A204.1 (cell line): Measurements from ENCODE around the gene LARP6.
A peak's percentile ranks its signal among the peaks of the same experiment; 100 is the strongest.
"Not testable (repeated sequence)": the region's sequence is repeated elsewhere in the genome, so short reads cannot be mapped to it uniquely, and the experiment has no call there.

ENCODE experiments used
- FAIRE-seq: peaks from 2 replicates; lab custom pipeline; 2012; peaks lifted over from hg19 to GRCh38; lab: Jason Lieb, UNC

The LARP6 gene

DNA sequence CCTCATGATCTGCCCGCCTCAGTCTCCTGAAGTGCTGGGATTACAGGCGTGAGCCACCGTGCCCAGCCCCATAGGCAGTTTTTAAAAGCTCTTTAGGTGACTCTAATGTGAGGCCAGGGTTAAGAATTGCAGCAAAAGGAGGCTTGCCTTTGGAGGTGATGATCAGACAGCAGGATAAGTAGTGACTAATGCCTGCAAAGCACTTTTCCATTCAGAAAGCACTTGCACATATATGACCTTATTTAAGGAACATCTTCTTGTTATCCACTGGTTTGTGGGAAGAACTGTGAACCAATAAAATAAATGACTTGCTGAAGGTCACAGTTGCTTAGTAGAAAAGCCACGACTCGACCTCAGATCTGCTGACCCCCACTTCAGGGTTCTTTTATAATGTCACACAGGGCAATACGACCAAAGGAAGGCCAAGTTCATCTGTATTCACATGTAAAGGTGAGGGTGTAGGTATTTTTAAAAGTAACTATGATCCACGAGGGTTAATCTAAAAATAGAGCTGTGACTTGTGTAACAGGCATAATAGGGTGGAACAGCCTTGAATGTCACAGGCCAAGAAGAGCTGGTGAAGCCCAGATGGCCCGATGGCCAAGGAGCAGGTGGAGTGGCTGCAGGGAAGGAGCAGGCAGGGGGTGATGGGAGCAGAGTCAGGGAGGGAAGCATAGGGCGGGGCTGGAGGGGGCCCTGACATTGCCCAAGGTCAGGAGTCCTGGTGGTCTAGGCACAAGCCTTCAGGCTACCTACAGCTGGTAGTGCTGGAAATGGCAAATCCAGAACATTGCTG lies 24.4 kb downstream of the LARP6 start:
- no peak for FAIRE-seq

- no peak for FAIRE-seq
These were observed 26.2 kb downstream of the LARP6 start for GRCh38 chr15:70827721-70828120.

- no peak for FAIRE-seq
These were observed 27.3 kb downstream of the LARP6 start for GRCh38 chr15:70826634-70827033.

GRCh38 chr15:70825841-70826240 lies 28.1 kb downstream of the LARP6 start:
- no peak for FAIRE-seq

DNA sequence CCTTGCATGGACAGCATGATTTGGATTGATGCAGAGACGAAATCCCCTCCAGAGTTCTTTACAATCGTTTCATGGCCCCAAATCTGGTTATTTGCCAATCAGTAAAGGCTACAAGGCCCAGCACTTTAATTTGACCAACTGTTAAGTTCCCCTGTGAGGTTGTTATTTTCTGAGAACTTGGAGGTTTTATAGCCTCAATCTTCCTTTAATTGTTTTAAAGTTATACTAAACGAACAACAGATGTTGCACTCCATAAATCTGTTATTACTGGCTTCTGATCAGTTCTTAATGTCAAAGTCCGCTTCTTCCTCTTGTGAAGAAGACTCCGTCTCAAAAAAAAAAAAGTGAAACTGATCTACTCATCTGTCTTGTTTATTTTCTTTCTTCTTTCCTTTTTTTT lies 30.8 kb downstream of the LARP6 start:
- FAIRE-seq = no peak

GRCh38 chr15:70820214-70820613 lies 33.7 kb downstream of the LARP6 start:
- FAIRE-seq = peak; percentile 48

GRCh38 chr15:70818580-70818979 lies 35.4 kb downstream of the LARP6 start:
- no peak for FAIRE-seq

DNA sequence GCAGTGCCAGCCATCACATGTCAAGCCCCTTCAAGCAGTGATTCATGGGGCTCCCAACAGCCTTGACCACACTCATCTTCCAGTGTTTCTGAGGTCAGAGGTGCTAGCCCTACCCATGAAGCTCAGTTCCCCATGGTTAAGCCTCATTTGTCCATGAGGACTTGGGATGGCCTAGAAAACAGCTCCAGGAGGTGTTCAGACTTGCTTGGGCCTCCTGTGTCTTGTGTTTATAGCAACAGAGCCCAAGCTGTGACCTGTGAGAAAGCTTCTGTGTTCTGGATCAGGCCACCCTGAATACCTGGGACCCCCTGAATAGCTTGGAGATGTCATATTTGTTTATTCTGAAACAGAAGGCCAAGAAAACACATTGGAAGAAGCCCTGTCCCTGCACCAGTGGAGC lies 36.7 kb downstream of the LARP6 start:
- FAIRE-seq = no peak

- no peak for FAIRE-seq
These were observed 38.4 kb downstream of the LARP6 start for GRCh38 chr15:70815604-70816003.

DNA sequence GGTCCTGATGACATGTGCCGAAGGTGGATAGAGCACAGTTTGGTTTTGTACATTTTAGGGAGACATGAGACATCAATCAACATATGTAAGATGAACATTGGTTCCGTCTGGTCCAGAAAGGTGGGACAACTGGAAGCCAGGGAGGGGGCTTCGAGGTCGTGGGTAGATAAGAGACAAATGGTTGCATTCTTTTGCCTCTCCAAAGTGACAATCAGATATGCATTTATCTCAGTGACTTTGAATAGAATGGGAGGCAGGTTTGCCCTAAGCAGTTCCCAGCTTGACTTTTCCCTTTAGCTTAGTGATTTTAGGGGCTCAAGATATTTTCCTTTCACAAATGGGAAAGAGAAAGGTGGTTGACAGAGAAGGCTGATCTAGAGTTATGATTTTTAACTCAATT lies 38.9 kb downstream of the LARP6 start:
- FAIRE-seq = not testable (repeated sequence)

- no peak for FAIRE-seq
These were observed 41.1 kb downstream of the LARP6 start for GRCh38 chr15:70812827-70813364.

DNA sequence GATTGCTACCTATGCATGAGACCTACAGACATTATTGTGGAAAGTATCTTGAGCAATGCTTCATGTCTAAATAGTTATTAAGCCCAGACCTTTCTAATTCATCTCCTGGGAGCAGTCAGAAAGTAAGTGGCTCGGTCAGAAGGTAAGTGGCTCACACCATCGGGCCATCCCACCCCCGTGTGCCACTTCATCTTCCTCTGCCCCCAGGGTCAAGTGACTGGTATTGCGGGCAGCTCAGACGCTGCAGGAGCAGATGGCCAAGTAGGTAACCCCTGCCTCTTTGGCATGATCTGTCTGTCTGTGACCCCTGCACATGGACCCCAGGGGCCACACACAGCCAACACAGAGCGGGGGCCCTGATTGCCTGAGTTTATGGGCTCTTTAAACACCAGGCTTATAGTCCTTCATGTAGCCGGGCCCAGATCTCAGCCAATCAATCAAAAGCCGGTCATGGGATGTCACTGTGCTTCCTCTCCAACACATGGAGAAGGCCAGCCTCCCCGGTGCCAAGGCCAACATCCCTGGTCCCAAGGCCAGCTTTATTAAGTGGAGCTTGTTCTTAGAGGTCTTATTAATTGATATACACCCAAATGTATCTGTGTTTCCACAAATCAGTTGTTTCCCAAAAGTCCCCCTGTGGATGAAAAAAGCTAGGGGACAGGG lies 42.9 kb downstream of the LARP6 start:
- FAIRE-seq = no peak

- no peak for FAIRE-seq
These were observed 46.8 kb downstream of the LARP6 start for GRCh38 chr15:70806992-70807712.

- not testable (repeated sequence) for FAIRE-seq
These were observed 49.6 kb downstream of the LARP6 start for GRCh38 chr15:70804388-70804787.

GRCh38 chr15:70802629-70803028 lies 51.3 kb downstream of the LARP6 start:
- no peak for FAIRE-seq

DNA sequence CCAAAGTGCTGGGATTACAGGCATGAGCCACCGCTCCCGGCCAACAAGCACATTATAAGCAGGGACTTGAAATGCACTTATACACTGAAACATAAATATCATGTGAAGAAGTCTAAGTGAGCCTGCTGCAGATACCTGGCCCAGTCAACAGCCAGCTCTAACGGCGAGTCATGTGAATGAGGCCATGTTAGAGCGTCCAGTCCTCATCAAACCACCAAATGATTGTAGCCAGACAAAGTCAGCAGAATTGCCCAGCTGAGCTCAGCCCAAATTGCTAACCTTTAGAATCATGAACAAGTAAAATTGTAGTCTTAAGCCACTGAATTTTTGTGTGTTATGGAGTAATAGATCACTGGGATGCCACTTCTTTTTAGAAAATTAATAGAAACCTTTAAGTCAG lies 52.8 kb downstream of the LARP6 start:
- no peak for FAIRE-seq

GRCh38 chr15:70799667-70800450 lies 54.1 kb downstream of the LARP6 start:
- no peak for FAIRE-seq

GRCh38 chr15:70797464-70797863 lies 56.5 kb downstream of the LARP6 start:
- no peak for FAIRE-seq

GRCh38 chr15:70796516-70797310 lies 57.2 kb downstream of the LARP6 start:
- no peak for FAIRE-seq

DNA sequence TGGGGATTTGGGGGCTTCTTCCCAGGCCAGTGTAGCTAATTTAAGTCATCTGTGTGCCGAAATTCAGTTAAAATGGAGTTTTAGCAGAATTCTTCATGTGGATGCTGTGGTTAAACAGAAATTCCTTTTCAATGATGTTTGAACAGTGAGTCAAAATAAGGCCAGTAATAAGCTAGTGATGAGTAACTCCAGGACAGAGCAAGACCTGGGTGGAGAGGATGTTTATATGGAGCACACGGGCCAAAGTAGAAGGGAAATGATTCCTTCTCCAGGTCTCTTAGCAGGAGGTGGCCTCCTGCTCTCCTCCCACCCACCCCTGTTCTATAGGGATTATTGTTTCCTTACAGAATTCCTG lies 58.7 kb downstream of the LARP6 start:
- FAIRE-seq = no peak

- no peak for FAIRE-seq
These were observed 59.2 kb downstream of the LARP6 start for GRCh38 chr15:70794596-70795310.
